GM18870 (cell line): Measurements from ENCODE around the gene NMT2.
A peak's percentile ranks its signal among the peaks of the same experiment; 100 is the strongest.

Experiments used
- ATAC-seq: cut with Tn5 transposase; IDR thresholded peaks from one replicate; pipeline ENCODE4 v1.9.1; 2021; ENCODE audit warnings: moderate library complexity; ENCODE audit not compliant: unreplicated experiment

The NMT2 gene

GRCh38 chr10:15097011-15097812, 71.3 kb downstream of the NMT2 start, which contains the start of gene RPP38:
Gene RPP38, plus strand, starts transcription at chr10:15097355. Its CDS starts 5,960 bp downstream, at chr10:15103315.
- ATAC-seq, result peak; percentile 89

- peak; percentile 21 for ATAC-seq
These were observed 71.9 kb downstream of the NMT2 start for GRCh38 chr10:15096661-15097010.

DNA sequence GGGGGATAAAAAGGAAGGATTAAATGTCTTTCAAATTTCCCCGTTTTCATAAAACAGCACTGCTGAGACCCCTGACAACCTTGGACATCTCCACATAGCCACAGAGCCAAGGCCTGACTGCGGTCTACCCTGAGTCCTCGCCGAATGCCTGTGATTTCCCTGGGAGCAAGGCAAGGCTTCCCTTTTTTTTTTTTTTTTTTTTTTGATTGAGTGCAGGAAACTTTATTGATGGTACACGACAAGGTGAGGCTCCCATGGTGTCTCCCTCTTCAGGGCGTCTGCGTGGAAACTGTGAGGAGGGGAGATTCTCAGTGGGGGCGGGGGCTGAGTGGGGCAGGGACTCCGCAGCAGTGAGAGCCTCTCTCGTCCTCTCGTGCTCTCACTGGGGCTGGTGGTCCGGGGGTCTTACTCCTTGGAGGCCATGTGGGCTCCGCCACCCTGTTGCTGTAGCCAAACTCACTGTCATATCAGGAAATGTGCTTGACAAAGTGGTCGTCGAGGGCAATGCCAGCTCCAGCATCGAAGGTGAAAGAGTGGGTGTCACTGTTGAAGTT, 75.6 kb downstream of the NMT2 start:
- no peak for ATAC-seq

GRCh38 chr10:15091418-15091817, 77.1 kb downstream of the NMT2 start:
- ATAC-seq, result no peak

GRCh38 chr10:15088428-15089261, 79.8 kb downstream of the NMT2 start, which contains the start of gene ACBD7:
Gene ACBD7, minus strand, starts transcription at chr10:15088776. Its CDS starts 48 bp downstream, at chr10:15088728.
- peak; percentile 80 for ATAC-seq

- ATAC-seq, result no peak
These were observed 84.0 kb downstream of the NMT2 start for GRCh38 chr10:15084502-15084922.

- ATAC-seq, result no peak
These were observed 84.6 kb downstream of the NMT2 start for GRCh38 chr10:15083674-15084501.

- no peak for ATAC-seq
These were observed 93.1 kb downstream of the NMT2 start for GRCh38 chr10:15075421-15075820.

- ATAC-seq, result no peak
These were observed 96.1 kb downstream of the NMT2 start for GRCh38 chr10:15072358-15072757.

GRCh38 chr10:15069230-15069629, 99.3 kb downstream of the NMT2 start:
- ATAC-seq, result no peak

DNA sequence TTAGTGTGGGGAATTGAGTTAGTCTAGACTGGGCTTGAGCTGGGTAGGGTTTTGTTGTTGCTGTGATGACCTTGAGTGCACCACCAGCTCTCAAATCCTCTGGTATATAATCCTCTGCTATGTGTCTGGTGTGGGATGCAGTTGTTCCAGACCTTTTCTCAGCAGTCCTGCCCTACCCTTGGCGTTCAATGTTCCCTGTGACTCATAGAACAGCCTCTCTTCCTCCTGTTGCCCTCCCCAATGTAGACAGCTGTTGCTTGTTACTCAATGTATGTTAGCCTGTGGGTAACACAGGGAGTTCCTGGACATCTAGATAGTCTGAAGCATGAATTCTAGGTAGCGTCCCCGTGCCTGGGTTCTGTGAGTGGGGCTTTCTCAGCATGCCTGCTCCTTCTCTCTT, 99.7 kb downstream of the NMT2 start:
- ATAC-seq, result no peak

- no peak for ATAC-seq
These were observed 101.3 kb downstream of the NMT2 start for GRCh38 chr10:15067154-15067553.

DNA sequence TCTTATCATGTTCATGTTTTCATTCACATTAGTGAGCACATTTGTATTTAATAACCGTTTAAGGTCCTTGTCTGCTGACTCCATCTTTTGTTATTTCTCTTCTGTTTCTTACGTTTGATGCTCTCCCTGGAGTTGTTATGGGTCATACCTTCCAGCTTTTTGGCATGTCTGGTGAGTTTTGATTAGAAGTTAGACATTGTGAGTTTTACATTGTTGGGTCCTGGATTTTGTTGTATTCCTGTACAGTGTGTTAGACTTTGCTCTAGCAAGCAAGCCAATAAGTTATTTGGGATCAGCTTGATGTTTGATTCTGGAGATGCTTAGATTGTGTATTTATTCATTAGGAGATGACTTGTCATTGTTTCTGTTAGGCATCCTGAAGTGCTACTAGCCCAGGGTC, 107.9 kb downstream of the NMT2 start:
- no peak for ATAC-seq

DNA sequence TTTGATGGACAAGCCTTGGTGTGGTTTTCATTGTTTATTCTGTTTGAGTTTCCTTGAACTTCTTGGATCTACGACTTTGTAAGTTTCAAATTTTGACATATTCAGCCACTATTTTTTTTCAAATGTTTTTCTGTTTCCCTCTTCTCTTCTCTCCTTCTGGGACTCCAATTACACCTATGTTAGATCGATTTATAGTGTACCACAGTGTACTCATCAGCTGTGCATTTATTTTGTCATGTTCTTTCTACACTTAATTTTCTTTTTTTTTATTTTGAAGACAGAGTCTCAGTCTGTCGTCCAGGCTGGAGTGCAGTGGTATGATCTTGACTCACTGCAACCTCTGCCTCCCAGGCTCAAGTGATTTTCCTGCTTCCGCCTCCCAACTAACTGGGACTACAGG, 108.6 kb downstream of the NMT2 start:
- no peak for ATAC-seq

- no peak for ATAC-seq
These were observed 109.8 kb downstream of the NMT2 start for GRCh38 chr10:15058689-15059088.
